DMS153 treated with DMSO at 0.1 percent for 48 hours (cell line): ENCODE measurements around the gene RAD9A.

Source experiments
- DNase-seq: peaks from one replicate; lab custom pipeline; 2025; ENCODE audit not compliant: unreplicated experiment; lab: John Stamatoyannopoulos, UW

The RAD9A gene

GRCh38 chr11:67391304-67392182 is at the start of gene RAD9A:
Gene RAD9A, plus strand, starts transcription at chr11:67391986. Its CDS starts 59 bp downstream, at chr11:67392045.
- DNase-seq = peak; percentile 82

GRCh38 chr11:67344264-67344663 is 47.5 kb upstream of the RAD9A start:
- DNase-seq = no peak

- DNase-seq = no peak
Observed at GRCh38 chr11:67345247-67345919, 46.4 kb upstream of the RAD9A start.

GRCh38 chr11:67345920-67346819 is 45.6 kb upstream of the RAD9A start:
- DNase-seq = peak; percentile 11

GRCh38 chr11:67347964-67348749 is 43.6 kb upstream of the RAD9A start:
- no peak for DNase-seq

- DNase-seq = no peak
Observed at GRCh38 chr11:67349036-67349435, 42.8 kb upstream of the RAD9A start.

- DNase-seq = no peak
Observed at GRCh38 chr11:67349457-67349856, 42.3 kb upstream of the RAD9A start.

- DNase-seq = no peak
Observed at GRCh38 chr11:67349928-67350465, 41.8 kb upstream of the RAD9A start.

- peak; percentile 34 for DNase-seq
Observed at GRCh38 chr11:67351275-67352005, 40.3 kb upstream of the RAD9A start.

- peak; percentile 79 for DNase-seq
Observed at GRCh38 chr11:67352546-67353316, 39.1 kb upstream of the RAD9A start.

- peak; percentile 94 for DNase-seq
Observed at GRCh38 chr11:67353317-67354074, 38.3 kb upstream of the RAD9A start, which contains the start of gene POLD4. Gene POLD4, minus strand, starts transcription at chr11:67353546. Its CDS starts 147 bp downstream, at chr11:67353399.

GRCh38 chr11:67354075-67355022 is 37.4 kb upstream of the RAD9A start:
- DNase-seq = no peak

GRCh38 chr11:67355023-67355793 is 36.6 kb upstream of the RAD9A start:
- DNase-seq = no peak

GRCh38 chr11:67355794-67356386 is 35.9 kb upstream of the RAD9A start:
- DNase-seq = no peak

- DNase-seq = no peak
Observed at GRCh38 chr11:67356387-67356863, 35.4 kb upstream of the RAD9A start.
